Cardiac muscle cell (in vitro differentiated cells and primary cell): ENCODE measurements around the gene CAMK2D. TPM values are rescaled to one million over a fixed set of nuclear protein-coding genes. Genes with fewer than 3 reads are reported as not detected.

Experiments used
- DNase-seq, 2 donors: peaks; one replicate each; pipeline versions ENCODE4 v3.0.0 to v3.0.0-alpha.2; 2010 to 2017; ENCODE audit warnings: low read depth in 1 of 2, low spot score in 1 of 2
- H3K27ac ChIP-seq: fragments of 200-600 bp; sonication (generic); 2 replicates; pipeline ENCODE4 v1.5.1; 2016
- H3K27me3 ChIP-seq: fragments of 200-600 bp; sonication (generic); 2 replicates; pipeline ENCODE4 v1.6.0; 2016; ENCODE audit warnings: control low read depth
- H3K36me3 ChIP-seq: fragments of 200-600 bp; sonication (generic); 2 replicates; pipeline ENCODE4 v1.5.1; 2016; ENCODE audit warnings: control low read depth
- H3K4me1 ChIP-seq: fragments of 200-600 bp; sonication (generic); 2 replicates; pipeline ENCODE4 v1.8.1; 2017; ENCODE audit warnings: low read depth, mild to moderate bottlenecking, mixed run types
- H3K4me3 ChIP-seq: fragments of 200-600 bp; sonication (generic); 2 replicates; pipeline ENCODE4 v1.5.1; 2016; ENCODE audit warnings: mild to moderate bottlenecking
- H3K9me3 ChIP-seq: fragments of 200-600 bp; sonication (generic); 2 replicates; pipeline ENCODE4 v1.5.1; 2017; ENCODE audit warnings: low read depth, mild to moderate bottlenecking, control low read depth
- polyA plus RNA-seq: library from polyadenylated mRNA; unstranded; fragments of >200 nt; fragmentation: Nextera tagmentation; extraction: Ambion mirVana; gene quantifications from 2 replicates; pipeline ENCODE4 v1.2.1, GENCODE V29; 2016
- total RNA-seq: library from RNA; depleted of rRNA; stranded (reverse); fragments of >200 nt; gene quantifications from 2 replicates; pipeline ENCODE4 v1.2.3, GENCODE V29; 2016
- TF ChIP-seq, protein P1 (sequence below): IDR thresholded peaks from 2 replicates; pipeline ENCODE4 v1.5.1; 2012; ENCODE audit warnings: low read depth, mild to moderate bottlenecking, low read length

Gene CAMK2D
- total and polyA plus RNA-seq, 2 experiments from 2014 or later: 60.6 to 84.7 TPM

DNA sequence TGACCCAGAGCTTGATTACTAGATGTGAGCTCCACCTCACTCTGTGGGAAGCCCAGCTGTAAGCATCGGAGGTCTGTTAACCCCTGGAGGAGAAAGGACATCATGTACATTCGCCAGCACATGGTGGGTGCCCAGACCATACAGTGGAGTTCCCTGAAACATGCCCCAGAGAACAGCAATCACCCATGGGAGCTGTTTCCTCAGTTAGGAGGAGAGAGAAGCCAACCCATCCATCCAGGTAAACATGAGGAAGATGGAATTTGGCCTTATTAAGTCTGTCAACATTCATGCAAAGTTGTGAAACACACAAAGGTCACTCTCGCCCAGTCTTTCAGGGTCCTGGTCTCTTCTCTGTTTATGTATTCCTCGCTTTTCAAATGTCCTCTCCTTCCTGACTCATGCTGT, 357.4 kb downstream of the CAMK2D start:
- H3K9me3 ChIP-seq: no peaks in the 10 kb centered on the region
- TF ChIP-seq, protein P1, sequence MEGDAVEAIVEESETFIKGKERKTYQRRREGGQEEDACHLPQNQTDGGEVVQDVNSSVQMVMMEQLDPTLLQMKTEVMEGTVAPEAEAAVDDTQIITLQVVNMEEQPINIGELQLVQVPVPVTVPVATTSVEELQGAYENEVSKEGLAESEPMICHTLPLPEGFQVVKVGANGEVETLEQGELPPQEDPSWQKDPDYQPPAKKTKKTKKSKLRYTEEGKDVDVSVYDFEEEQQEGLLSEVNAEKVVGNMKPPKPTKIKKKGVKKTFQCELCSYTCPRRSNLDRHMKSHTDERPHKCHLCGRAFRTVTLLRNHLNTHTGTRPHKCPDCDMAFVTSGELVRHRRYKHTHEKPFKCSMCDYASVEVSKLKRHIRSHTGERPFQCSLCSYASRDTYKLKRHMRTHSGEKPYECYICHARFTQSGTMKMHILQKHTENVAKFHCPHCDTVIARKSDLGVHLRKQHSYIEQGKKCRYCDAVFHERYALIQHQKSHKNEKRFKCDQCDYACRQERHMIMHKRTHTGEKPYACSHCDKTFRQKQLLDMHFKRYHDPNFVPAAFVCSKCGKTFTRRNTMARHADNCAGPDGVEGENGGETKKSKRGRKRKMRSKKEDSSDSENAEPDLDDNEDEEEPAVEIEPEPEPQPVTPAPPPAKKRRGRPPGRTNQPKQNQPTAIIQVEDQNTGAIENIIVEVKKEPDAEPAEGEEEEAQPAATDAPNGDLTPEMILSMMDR: no peak
- no peak for DNase-seq
- H3K4me3 ChIP-seq: no peak overlapping the region
- H3K4me1 ChIP-seq: no peaks in the 10 kb centered on the region
- no peaks in the 10 kb centered on the region for H3K36me3 ChIP-seq
- no peaks in the 10 kb centered on the region for H3K27me3 ChIP-seq
- no peak overlapping the region for H3K27ac ChIP-seq

Other genes starting within 250 kb of the CAMK2D start
- 0.30 and 0.85 TPM in 2 replicates for gene ARSJ, start 217.9 kb upstream of the CAMK2D start, total RNA-seq
- gene ARSJ, start 217.9 kb upstream of the CAMK2D start, polyA plus RNA-seq: not detected in 2 replicates